DND-41 (cell line): ENCODE measurements around the gene RNF223.
"Not testable (repeated sequence)": the region's sequence is repeated elsewhere in the genome, so short reads cannot be mapped to it uniquely, and the experiment has no call there.

Experiments
- CTCF ChIP-seq: IDR thresholded peaks from 2 replicates; pipeline ENCODE4 v1.5.1; 2012; ENCODE audit warnings: borderline replicate concordance, low read length, moderate library complexity, mild to moderate bottlenecking; ENCODE audit not compliant: poor library complexity, severe bottlenecking; ENCODE audit errors: extremely low read depth
- EZH2 ChIP-seq: IDR thresholded peaks from 3 replicates; pipeline ENCODE4 v1.6.1; 2012; ENCODE audit warnings: borderline replicate concordance, low read depth, mild to moderate bottlenecking, moderate library complexity, low read length, inconsistent platforms; ENCODE audit not compliant: severe bottlenecking

GRCh38 chr1:1057769-1058087 lies 16.4 kb downstream of the RNF223 start:
- TF ChIP-seq CTCF, EZH2: not testable (repeated sequence)
